ENCODE measurements around the gene F7. TPM values are rescaled to one million over a fixed set of nuclear protein-coding genes. Genes with fewer than 3 reads are reported as not detected.

Gene F7
- total RNA-seq, 1 donor from 2014 or later: 1.0 TPM

DNA sequence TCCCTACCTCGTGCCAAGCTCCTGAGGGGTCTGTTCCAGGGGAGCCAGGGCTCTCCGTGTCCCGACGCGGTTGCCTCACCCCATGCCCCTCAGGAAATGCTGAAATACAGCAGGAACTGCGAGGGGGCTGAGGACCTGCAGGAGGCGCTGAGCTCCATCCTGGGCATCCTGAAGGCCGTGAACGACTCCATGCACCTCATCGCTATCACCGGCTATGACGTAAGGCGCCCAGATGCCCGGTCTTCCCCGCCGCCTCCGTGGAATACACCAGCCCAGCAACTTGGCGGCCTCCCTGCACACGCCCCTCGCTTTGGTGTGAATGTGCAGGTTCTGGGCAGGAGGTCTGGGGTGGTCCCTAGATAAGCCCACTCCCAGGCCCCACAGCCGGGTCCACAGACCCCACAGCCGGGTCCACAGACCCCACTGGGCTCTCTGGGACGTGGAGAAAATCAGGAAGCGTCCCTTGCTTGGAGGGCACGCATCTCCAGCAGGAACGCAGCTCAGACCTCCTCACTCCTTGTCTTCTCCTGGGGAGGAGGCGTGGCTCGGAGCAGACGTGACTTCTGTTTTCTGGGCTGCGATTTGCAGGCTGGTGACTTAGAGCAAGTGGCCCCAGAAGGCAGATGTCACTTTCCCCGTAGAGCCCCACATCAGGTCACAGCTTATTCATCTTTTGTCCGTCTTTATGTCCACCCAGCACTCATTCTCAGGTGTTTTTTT, 19.4 kb upstream of the F7 start:
- Mint-ChIP-seq H3K9me3 (no peaks in the 10 kb centered on the region), H3K27me3 (ENCODE audit: low read depth) (no peaks in the 10 kb centered on the region), H3K27ac (ENCODE audit: unreplicated experiment) (no peak overlapping the region), H3K4me3 (no peak overlapping the region), H3K36me3 (ENCODE audit: low read depth) (no peaks in the 10 kb centered on the region), H3K4me1 (peaks cover 5% of the 10 kb centered on the region)
- DNase-seq (ENCODE audit: low read depth, low spot score): no peak
- no peak for TF ChIP-seq CTCF (conservative IDR thresholded peaks at IDR 0.05)

DNA sequence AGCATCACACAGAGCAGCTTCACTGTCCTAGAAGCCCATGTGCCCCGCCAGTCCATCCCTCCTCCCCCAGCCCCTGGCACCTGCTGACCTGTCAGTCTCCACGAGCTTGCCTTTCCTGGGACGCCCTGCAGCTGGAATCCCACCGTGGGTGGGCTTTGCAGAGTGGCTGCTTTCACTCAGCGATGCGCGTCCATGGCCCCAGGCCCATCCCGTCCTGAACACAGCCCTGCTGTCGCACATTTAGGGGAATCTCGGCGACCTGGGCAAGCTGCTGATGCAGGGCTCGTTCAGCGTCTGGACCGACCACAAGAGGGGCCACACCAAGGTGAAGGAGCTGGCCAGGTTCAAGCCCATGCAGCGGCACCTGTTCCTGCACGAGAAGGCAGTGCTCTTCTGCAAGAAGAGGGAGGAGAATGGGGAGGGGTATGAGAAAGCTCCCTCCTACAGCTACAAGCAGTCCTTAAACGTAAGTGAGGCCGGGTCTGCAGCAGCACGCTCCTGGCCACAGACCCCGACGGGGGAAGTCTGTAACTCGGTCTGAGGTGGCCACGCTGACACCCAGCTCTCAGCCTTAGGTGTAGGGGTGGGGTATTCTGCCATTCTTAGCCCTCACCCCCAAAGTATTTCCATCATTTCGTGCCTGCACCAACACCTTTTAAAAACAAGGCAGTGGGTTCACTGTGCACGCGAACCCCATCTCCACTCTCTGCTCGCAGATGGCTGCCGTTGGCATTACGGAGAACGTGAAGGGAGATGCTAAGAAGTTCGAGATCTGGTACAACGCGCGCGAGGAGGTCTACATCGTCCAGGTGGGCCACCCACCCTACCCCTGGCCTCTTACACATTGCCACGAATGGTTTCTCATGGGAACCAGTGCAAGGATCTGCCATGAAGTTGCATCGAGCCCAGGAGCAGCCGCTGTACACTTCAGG, 18.3 kb upstream of the F7 start:
- Mint-ChIP-seq H3K4me3 (no peak overlapping the region), H3K27me3 (ENCODE audit: low read depth) (no peaks in the 10 kb centered on the region), H3K9me3 (no peaks in the 10 kb centered on the region), H3K27ac (ENCODE audit: unreplicated experiment) (no peak overlapping the region), H3K36me3 (ENCODE audit: low read depth) (no peaks in the 10 kb centered on the region), H3K4me1 (peaks cover 5% of the 10 kb centered on the region)
- TF ChIP-seq CTCF (conservative IDR thresholded peaks at IDR 0.05): no peak
- DNase-seq (ENCODE audit: low read depth, low spot score): no peak

DNA sequence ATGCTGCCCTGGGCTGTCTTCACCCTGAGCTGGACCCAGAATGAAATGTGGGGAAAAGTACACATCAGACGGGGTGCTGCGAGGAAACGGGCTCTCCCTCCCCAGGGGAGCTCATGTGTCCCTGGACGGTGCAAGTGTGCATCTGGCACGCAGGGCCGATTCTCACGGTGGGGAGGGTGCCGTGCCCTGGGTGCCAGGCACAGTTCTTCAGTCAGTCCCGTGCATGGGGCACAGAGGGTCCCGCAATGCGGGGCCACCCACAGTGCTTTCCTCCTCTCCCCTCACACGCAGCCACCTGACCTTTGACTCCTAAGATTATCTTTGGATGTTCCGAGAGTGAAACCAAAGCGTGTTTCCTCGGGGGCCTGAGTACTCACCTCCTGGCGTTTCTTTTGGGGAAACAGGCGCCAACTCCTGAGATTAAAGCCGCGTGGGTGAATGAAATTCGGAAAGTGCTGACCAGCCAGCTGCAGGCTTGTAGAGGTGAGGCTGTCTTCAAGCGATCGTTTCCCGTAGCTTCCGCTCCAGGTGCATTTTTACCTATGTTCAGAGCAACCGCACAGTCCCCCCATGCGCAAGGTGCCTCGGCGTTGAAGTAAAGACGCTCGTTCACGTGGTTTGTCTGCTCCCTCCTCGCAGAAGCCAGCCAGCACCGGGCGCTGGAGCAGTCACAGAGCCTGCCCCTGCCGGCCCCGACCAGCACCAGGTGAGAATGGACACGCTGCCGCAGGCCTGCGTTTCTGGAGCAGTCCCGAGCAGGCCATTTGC, 17.5 kb upstream of the F7 start:
- Mint-ChIP-seq H3K9me3 (no peaks in the 10 kb centered on the region), H3K4me1 (peaks cover 5% of the 10 kb centered on the region), H3K36me3 (ENCODE audit: low read depth) (no peaks in the 10 kb centered on the region), H3K27ac (ENCODE audit: unreplicated experiment) (no peak overlapping the region), H3K27me3 (ENCODE audit: low read depth) (no peaks in the 10 kb centered on the region), H3K4me3 (no peak overlapping the region)
- no peak for DNase-seq (ENCODE audit: low read depth, low spot score)
- TF ChIP-seq CTCF (conservative IDR thresholded peaks at IDR 0.05): no peak

DNA sequence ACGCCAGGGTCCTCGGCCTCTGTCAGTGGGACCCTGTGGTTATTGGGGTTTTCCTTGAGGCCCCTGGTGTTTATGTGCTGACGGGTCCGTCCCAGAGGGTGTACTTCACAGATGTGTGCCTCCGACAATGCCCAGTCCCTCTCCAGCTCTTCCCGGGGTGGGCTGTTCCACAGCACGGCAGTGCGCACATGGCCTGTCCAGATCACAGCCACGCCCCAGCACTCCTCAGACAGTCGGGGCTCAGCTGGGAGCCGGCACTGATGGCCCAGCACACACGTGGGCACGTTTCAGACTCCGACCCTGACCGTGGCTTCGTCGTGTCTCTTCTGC, 16.9 kb upstream of the F7 start:
- no peak overlapping the region for H3K27ac Mint-ChIP-seq (ENCODE audit: unreplicated experiment)
- no peaks in the 10 kb centered on the region for H3K27me3 Mint-ChIP-seq (ENCODE audit: low read depth)
- no peak for DNase-seq (ENCODE audit: low read depth, low spot score)
- no peaks in the 10 kb centered on the region for H3K36me3 Mint-ChIP-seq (ENCODE audit: low read depth)
- H3K4me3 Mint-ChIP-seq: no peak overlapping the region
- no peaks in the 10 kb centered on the region for H3K9me3 Mint-ChIP-seq
- TF ChIP-seq CTCF (conservative IDR thresholded peaks at IDR 0.05): no peak
- H3K4me1 Mint-ChIP-seq: peaks cover 4% of the 10 kb centered on the region

DNA sequence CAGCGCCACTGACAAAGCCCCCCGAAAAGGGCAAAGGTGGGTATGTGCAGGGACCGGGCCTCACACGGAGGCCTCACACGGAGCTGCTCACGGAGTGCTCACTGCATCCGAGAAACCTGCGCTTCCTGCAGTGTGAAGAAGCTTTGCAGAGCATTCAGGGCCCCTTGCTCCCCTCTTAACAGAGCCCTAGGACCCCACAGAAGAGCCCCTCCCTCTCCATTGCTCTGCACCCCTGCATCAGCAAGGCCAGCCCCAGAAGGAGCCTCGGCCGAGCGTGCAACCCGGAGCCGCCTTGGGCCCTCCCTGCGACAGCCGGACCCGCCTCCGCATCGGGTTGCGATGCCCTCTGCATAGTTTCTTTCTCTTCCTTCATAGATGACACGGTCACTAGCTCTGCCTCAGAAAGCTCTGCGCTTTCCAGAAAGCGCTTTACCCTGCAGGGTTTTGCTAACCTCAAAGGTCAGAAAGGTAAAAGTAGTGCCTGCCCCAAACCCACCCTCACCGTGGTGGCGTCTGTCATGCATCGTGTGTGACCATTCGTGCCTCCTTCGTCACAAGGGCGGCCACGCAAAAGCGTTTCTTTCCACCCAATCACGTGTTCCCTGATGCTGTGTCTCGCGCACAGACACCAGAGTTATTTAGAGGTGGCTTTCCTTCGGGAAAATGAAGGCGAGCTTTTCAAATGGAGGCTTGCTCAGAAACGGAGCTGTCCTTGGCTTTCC, 15.7 kb upstream of the F7 start:
- TF ChIP-seq CTCF (conservative IDR thresholded peaks at IDR 0.05): no peak
- Mint-ChIP-seq H3K4me1 (no peaks in the 10 kb centered on the region), H3K36me3 (ENCODE audit: low read depth) (no peaks in the 10 kb centered on the region), H3K27ac (ENCODE audit: unreplicated experiment) (no peak overlapping the region), H3K9me3 (no peaks in the 10 kb centered on the region), H3K27me3 (ENCODE audit: low read depth) (no peaks in the 10 kb centered on the region), H3K4me3 (no peak overlapping the region)
- DNase-seq (ENCODE audit: low read depth, low spot score): no peak
